ENCODE results near the gene NRROS.

The NRROS gene

GRCh38 chr3:196708467-196708866 is 69.0 kb downstream of the NRROS start (continued):
- TF ChIP-seq, protein P1, sequence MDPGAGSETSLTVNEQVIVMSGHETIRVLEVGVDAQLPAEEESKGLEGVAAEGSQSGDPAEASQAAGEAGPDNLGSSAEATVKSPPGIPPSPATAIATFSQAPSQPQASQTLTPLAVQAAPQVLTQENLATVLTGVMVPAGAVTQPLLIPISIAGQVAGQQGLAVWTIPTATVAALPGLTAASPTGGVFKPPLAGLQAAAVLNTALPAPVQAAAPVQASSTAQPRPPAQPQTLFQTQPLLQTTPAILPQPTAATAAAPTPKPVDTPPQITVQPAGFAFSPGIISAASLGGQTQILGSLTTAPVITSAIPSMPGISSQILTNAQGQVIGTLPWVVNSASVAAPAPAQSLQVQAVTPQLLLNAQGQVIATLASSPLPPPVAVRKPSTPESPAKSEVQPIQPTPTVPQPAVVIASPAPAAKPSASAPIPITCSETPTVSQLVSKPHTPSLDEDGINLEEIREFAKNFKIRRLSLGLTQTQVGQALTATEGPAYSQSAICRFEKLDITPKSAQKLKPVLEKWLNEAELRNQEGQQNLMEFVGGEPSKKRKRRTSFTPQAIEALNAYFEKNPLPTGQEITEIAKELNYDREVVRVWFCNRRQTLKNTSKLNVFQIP (CRISPR knock-in tag; IDR thresholded peaks at IDR 0.05; ENCODE audit: borderline replicate concordance, low read depth): no peak
- TF ChIP-seq ARNTL (CRISPR knock-in tag; IDR thresholded peaks at IDR 0.05; ENCODE audit: borderline replicate concordance, low read depth): no peak
- TF ChIP-seq ZNF565 (CRISPR knock-in tag; conservative IDR thresholded peaks at IDR 0.05; ENCODE audit: low read depth): no peak
- TF ChIP-seq RARB (CRISPR knock-in tag; IDR thresholded peaks at IDR 0.05): no peak
- no peak for TF ChIP-seq CSRNP3 (CRISPR knock-in tag; IDR thresholded peaks at IDR 0.05)
- no peak for TF ChIP-seq PPARA (CRISPR knock-in tag; IDR thresholded peaks at IDR 0.05; ENCODE audit: borderline replicate concordance)
- no peak for TF ChIP-seq OSR1 (CRISPR knock-in tag; IDR thresholded peaks at IDR 0.05)

Data from SK-N-SH treated with all-trans-retinoic acid at 6 μM for 48 hours (cell line).